HEK293 (cell line): ENCODE measurements around the gene WDR72.

ENCODE experiments used
- CTCF ChIA-PET: fragments of 350-600 bp; formaldehyde crosslinking; extraction: SDS; loops from one replicate; lab custom pipeline; 2021; ENCODE audit warnings: antibody characterized with exemption; lab: Yijun Ruan, JAX
- POLR2A ChIA-PET: fragments of 300-600 bp; formaldehyde crosslinking; extraction: SDS; loops from one replicate; lab custom pipeline; 2020; ENCODE audit warnings: antibody characterized with exemption, inconsistent platforms; lab: Yijun Ruan, JAX
- H3K27ac ChIP-seq: fragments of 200-500 bp; sonication (Bioruptor generic); 2 replicates; pipeline ENCODE4 v1.5.1; 2014; ENCODE audit warnings: low read depth, low read length, control low read depth, inconsistent platforms; ENCODE audit errors: extremely low read depth
- H3K36me3 ChIP-seq, 2 experiments: fragments of 200-500 bp in 1 of 2; sonication (Bioruptor generic) in 1 of 2; 1 replicate in 1 of 2; 2 replicates in 1 of 2; pipeline ENCODE4 v1.5.1; 2014 to 2017; ENCODE audit warnings: inconsistent platforms in 2 of 2, low read length in 2 of 2; ENCODE audit not compliant: control insufficient read depth in 2 of 2, insufficient read depth in 1 of 2
- H3K4me1 ChIP-seq: fragments of 200-500 bp; sonication (Bioruptor generic); 2 replicates; pipeline ENCODE4 v1.5.1; 2014; ENCODE audit warnings: mild to moderate bottlenecking, low read length, inconsistent platforms; ENCODE audit not compliant: control insufficient read depth, insufficient read depth
- H3K4me3 ChIP-seq: 2 replicates; pipeline ENCODE4 v1.5.1; 2011; ENCODE audit warnings: low read depth, mild to moderate bottlenecking, control low read depth, low read length, moderate library complexity
- H3K9me3 ChIP-seq: fragments of 200-500 bp; sonication (Bioruptor generic); 2 replicates; pipeline ENCODE4 v1.5.1; 2014; ENCODE audit warnings: low read depth, low read length, inconsistent platforms; ENCODE audit not compliant: control insufficient read depth, insufficient read depth
- GLIS2 ChIP-seq: fragments of 450-650 bp; formaldehyde crosslinking; IDR thresholded peaks from 2 replicates; pipeline ENCODE4 v1.5.1; 2016; ENCODE audit warnings: missing biosample characterization, missing genetic modification characterization
- HOXD13 ChIP-seq: sonication (generic); formaldehyde crosslinking; IDR thresholded peaks from 2 replicates; pipeline ENCODE4 v1.8.0; 2022; ENCODE audit warnings: missing genetic modification reagents, borderline replicate concordance
- ZBTB17 ChIP-seq: fragments of 450-650 bp; formaldehyde crosslinking; IDR thresholded peaks from 2 replicates; pipeline ENCODE4 v1.5.1; 2016; ENCODE audit warnings: missing biosample characterization, missing genetic modification characterization
- ZFHX2 ChIP-seq: fragments of 450-650 bp; formaldehyde crosslinking; conservative IDR thresholded peaks from 2 replicates; pipeline ENCODE4 v1.5.1; 2016; ENCODE audit warnings: missing biosample characterization, missing genetic modification characterization
- ZNF16 ChIP-seq: fragments of 450-650 bp; formaldehyde crosslinking; IDR thresholded peaks from 2 replicates; pipeline ENCODE4 v1.5.1; 2016; ENCODE audit warnings: low read depth, missing biosample characterization, missing genetic modification characterization
- ZNF274 ChIP-seq, 2 experiments: fragments of 200-500 bp in 1 of 2; fragments of 450-650 bp in 1 of 2; sonication (Bioruptor generic) in 1 of 2; formaldehyde crosslinking in 1 of 2; IDR thresholded peaks; 2 replicates each; pipeline versions ENCODE4 v1.5.1 to v1.6.1; 2014 to 2016; ENCODE audit warnings: borderline replicate concordance in 1 of 2, inconsistent platforms in 1 of 2, low read length in 1 of 2, missing biosample characterization in 1 of 2, missing genetic modification characterization in 1 of 2
- ZNF324 ChIP-seq: fragments of 450-650 bp; formaldehyde crosslinking; IDR thresholded peaks from 2 replicates; pipeline ENCODE4 v1.5.1; 2016; ENCODE audit warnings: missing biosample characterization, missing genetic modification characterization
- ZNF350 ChIP-seq: fragments of 450-650 bp; formaldehyde crosslinking; IDR thresholded peaks from 2 replicates; pipeline ENCODE4 v1.5.0; 2017; ENCODE audit warnings: missing biosample characterization, mild to moderate bottlenecking, missing genetic modification characterization
- ZNF391 ChIP-seq: fragments of 450-650 bp; formaldehyde crosslinking; IDR thresholded peaks from 2 replicates; pipeline ENCODE4 v1.5.1; 2016; ENCODE audit warnings: low read depth, missing biosample characterization, missing genetic modification characterization, borderline replicate concordance
- ZNF394 ChIP-seq: fragments of 450-650 bp; formaldehyde crosslinking; IDR thresholded peaks from 2 replicates; pipeline ENCODE4 v1.5.1; 2016; ENCODE audit warnings: missing biosample characterization, missing genetic modification characterization, mild to moderate bottlenecking, moderate library complexity, borderline replicate concordance
- ZNF433 ChIP-seq: fragments of 450-650 bp; formaldehyde crosslinking; IDR thresholded peaks from 2 replicates; pipeline ENCODE4 v1.5.1; 2016; ENCODE audit warnings: missing biosample characterization, missing genetic modification characterization, low read depth
- ZNF560 ChIP-seq: fragments of 450-650 bp; formaldehyde crosslinking; IDR thresholded peaks from 2 replicates; pipeline ENCODE4 v1.5.1; 2017; ENCODE audit warnings: missing biosample characterization, missing genetic modification characterization, borderline replicate concordance
- ZNF600 ChIP-seq: fragments of 450-650 bp; formaldehyde crosslinking; IDR thresholded peaks from 2 replicates; pipeline ENCODE4 v1.5.1; 2016; ENCODE audit warnings: missing biosample characterization, missing genetic modification characterization
- ZNF610 ChIP-seq: fragments of 450-650 bp; formaldehyde crosslinking; IDR thresholded peaks from 2 replicates; pipeline ENCODE4 v1.5.1; 2016; ENCODE audit warnings: missing biosample characterization, missing genetic modification characterization, borderline replicate concordance
- ZNF776 ChIP-seq: fragments of 450-650 bp; formaldehyde crosslinking; IDR thresholded peaks from 2 replicates; pipeline ENCODE4 v1.5.0; 2017; ENCODE audit warnings: missing biosample characterization, missing genetic modification characterization, borderline replicate concordance
- ZNF830 ChIP-seq: fragments of 450-650 bp; IDR thresholded peaks from 2 replicates; pipeline ENCODE4 v1.5.0; 2018; ENCODE audit warnings: missing biosample characterization, missing genetic modification characterization, low read depth, mild to moderate bottlenecking, moderate library complexity
- TF ChIP-seq, protein P1 (sequence below): fragments of 450-650 bp; formaldehyde crosslinking; optimal IDR thresholded peaks from 2 replicates; pipeline ENCODE3; 2016; ENCODE audit warnings: missing biosample characterization, mild to moderate bottlenecking, missing genetic modification characterization
- TF ChIP-seq, protein P2 (sequence below): fragments of 450-650 bp; formaldehyde crosslinking; IDR thresholded peaks from 2 replicates; pipeline ENCODE4 v1.5.1; 2016; ENCODE audit warnings: missing biosample characterization, missing genetic modification characterization, low read depth

The WDR72 gene

DNA sequence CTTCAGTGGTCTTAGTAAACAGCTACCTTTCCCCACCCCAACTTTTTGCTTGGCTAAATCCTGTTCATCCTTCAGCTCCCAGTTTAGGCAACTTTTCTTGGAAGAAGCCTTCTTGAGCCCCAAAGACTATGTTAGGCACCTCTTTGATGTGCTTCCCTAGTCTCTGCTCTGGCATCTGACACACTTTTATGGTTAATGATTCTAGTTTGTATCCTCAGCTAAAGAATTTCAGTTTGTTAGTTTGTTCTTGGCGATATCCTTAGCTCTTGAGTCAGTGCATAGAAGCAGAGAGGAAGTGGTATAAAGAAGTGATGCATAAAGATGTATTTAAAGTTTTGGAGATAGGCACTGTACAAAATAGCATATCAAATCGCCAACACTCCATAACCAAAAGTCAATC lies 168.4 kb downstream of the WDR72 start:
- no peaks in the 10 kb centered on the region for H3K9me3 ChIP-seq
- POLR2A ChIA-PET, result no interaction called here
- CTCF ChIA-PET, result interaction anchor here (0.7 kb wide), 1 partner anchor 372 kb away, joined by 3 read pairs; no protein-coding TSS in a partner anchor
- TF ChIP-seq ZNF16 (tag by site-specific recombination) (no peak), GLIS2 (tag by site-specific recombination) (no peak), ZFHX2 (tag by site-specific recombination) (no peak), ZNF560 (tag by site-specific recombination) (no peak), ZNF610 (tag by site-specific recombination) (no peak)
- no peaks in the 10 kb centered on the region for H3K4me1 ChIP-seq
- no peaks in the 10 kb centered on the region for H3K36me3 ChIP-seq
- H3K27ac ChIP-seq, result no peak overlapping the region
- no peak overlapping the region for H3K4me3 ChIP-seq

GRCh38 chr15:53590380-53590779 lies 169.1 kb downstream of the WDR72 start:
- no peaks in the 10 kb centered on the region for H3K36me3 ChIP-seq
- CTCF ChIA-PET, result interaction anchor here (0.7 kb wide), 1 partner anchor 373 kb away, joined by 3 read pairs; no protein-coding TSS in a partner anchor
- H3K27ac ChIP-seq, result no peak overlapping the region
- H3K9me3 ChIP-seq, result no peaks in the 10 kb centered on the region
- TF ChIP-seq ZNF350 (tag by site-specific recombination), result no peak
- TF ChIP-seq ZNF600, result no peak
- no peak for TF ChIP-seq ZNF776 (tag by site-specific recombination)
- TF ChIP-seq ZNF274 (IDR thresholded peaks at IDR 0.05; ENCODE audit: low read length), result no peak
- no peak for TF ChIP-seq ZNF274 (tag by site-specific recombination; IDR thresholded peaks at IDR 0.05; ENCODE audit: borderline replicate concordance)
- TF ChIP-seq ZNF394 (tag by site-specific recombination), result no peak
- TF ChIP-seq, protein P1, sequence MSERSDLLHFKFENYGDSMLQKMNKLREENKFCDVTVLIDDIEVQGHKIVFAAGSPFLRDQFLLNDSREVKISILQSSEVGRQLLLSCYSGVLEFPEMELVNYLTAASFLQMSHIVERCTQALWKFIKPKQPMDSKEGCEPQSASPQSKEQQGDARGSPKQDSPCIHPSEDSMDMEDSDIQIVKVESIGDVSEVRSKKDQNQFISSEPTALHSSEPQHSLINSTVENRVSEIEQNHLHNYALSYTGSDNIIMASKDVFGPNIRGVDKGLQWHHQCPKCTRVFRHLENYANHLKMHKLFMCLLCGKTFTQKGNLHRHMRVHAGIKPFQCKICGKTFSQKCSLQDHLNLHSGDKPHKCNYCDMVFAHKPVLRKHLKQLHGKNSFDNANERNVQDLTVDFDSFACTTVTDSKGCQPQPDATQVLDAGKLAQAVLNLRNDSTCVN (tag by site-specific recombination), result no peak
- TF ChIP-seq ZNF433 (tag by site-specific recombination), result no peak
- TF ChIP-seq, all 188 proteins: peak for 0
- Histone ChIP-seq H3K4me1 (no peaks in the 10 kb centered on the region), H3K4me3 (no peak overlapping the region)
- POLR2A ChIA-PET, result no interaction called here

DNA sequence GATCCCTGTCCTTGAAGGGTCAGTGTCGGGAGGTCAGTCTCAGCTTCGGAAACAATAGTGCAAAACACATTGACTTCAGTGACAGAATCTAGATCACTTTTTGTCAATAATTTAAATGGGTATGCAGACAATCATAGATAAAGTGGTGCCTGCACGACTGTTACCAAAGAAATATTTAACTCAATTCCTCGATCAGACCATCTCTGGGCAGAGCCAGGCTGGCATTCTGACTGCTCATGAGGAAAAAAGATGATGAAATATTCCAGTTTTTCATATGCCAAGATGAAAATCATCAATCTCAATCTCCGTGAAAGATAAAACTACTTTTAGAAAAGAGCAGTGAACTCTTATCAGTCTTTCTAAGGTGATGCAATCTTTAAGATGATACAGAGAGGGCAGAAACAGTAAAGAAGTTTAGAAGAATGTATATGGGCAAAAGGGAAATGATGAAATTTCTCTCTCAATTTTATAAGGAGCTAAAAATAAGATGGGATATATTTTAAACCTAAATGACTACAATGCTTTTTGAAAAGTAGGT lies 169.9 kb downstream of the WDR72 start:
- no peak overlapping the region for H3K27ac ChIP-seq
- CTCF ChIA-PET, result no interaction called here
- H3K4me3 ChIP-seq, result no peak overlapping the region
- TF ChIP-seq ZNF391 (no peak), ZNF324 (no peak), ZNF830 (tag by site-specific recombination) (no peak), ZBTB17 (tag by site-specific recombination) (no peak), HOXD13 (CRISPR knock-in tag) (no peak)
- TF ChIP-seq, protein P2, sequence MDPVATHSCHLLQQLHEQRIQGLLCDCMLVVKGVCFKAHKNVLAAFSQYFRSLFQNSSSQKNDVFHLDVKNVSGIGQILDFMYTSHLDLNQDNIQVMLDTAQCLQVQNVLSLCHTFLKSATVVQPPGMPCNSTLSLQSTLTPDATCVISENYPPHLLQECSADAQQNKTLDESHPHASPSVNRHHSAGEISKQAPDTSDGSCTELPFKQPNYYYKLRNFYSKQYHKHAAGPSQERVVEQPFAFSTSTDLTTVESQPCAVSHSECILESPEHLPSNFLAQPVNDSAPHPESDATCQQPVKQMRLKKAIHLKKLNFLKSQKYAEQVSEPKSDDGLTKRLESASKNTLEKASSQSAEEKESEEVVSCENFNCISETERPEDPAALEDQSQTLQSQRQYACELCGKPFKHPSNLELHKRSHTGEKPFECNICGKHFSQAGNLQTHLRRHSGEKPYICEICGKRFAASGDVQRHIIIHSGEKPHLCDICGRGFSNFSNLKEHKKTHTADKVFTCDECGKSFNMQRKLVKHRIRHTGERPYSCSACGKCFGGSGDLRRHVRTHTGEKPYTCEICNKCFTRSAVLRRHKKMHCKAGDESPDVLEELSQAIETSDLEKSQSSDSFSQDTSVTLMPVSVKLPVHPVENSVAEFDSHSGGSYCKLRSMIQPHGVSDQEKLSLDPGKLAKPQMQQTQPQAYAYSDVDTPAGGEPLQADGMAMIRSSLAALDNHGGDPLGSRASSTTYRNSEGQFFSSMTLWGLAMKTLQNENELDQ (tag by site-specific recombination), result no peak
- TF ChIP-seq, all 188 proteins: peak for 0
- H3K36me3 ChIP-seq, result no peaks in the 10 kb centered on the region
- POLR2A ChIA-PET, result no interaction called here
- H3K4me1 ChIP-seq, result no peaks in the 10 kb centered on the region
- H3K9me3 ChIP-seq, result no peaks in the 10 kb centered on the region
